ENCODE data around the gene CCSER2. TPM values are rescaled to one million over a fixed set of nuclear protein-coding genes. Genes with fewer than 3 reads are reported as not detected.
"Not testable (repeated sequence)": the region's sequence is repeated elsewhere in the genome, so short reads cannot be mapped to it uniquely, and the experiment has no call there.

Gene CCSER2
- polyA plus RNA-seq, 3 donors: 24.7 to 28.5 (median 24.8) TPM

GRCh38 chr10:84341983-84342382 lies 13.6 kb downstream of the CCSER2 start:
- DNase-seq: no peak

GRCh38 chr10:84342584-84342983 lies 14.2 kb downstream of the CCSER2 start:
- DNase-seq: no peak

- no peak for DNase-seq
Observed at GRCh38 chr10:84343831-84344230, 15.4 kb downstream of the CCSER2 start.

- no peak for DNase-seq
Observed at GRCh38 chr10:84344526-84344925, 16.1 kb downstream of the CCSER2 start.

- not testable (repeated sequence) for DNase-seq
Observed at GRCh38 chr10:84347575-84348002, 19.2 kb downstream of the CCSER2 start.

- DNase-seq: no peak
Observed at GRCh38 chr10:84348447-84348846, 20.1 kb downstream of the CCSER2 start.

- DNase-seq: no peak
Observed at GRCh38 chr10:84348860-84349259, 20.5 kb downstream of the CCSER2 start.

GRCh38 chr10:84352251-84352842 lies 24.0 kb downstream of the CCSER2 start:
- DNase-seq: peak; percentile 16

GRCh38 chr10:84353052-84353803 lies 24.8 kb downstream of the CCSER2 start:
- no peak for DNase-seq

GRCh38 chr10:84354623-84355022 lies 26.2 kb downstream of the CCSER2 start:
- no peak for DNase-seq

GRCh38 chr10:84355106-84355505 lies 26.7 kb downstream of the CCSER2 start:
- DNase-seq: no peak

- no peak for DNase-seq
Observed at GRCh38 chr10:84356928-84357327, 28.5 kb downstream of the CCSER2 start.

- DNase-seq: no peak
Observed at GRCh38 chr10:84358743-84359142, 30.4 kb downstream of the CCSER2 start.

GRCh38 chr10:84360637-84361365 lies 32.4 kb downstream of the CCSER2 start:
- no peak for DNase-seq

- no peak for DNase-seq
Observed at GRCh38 chr10:84365335-84365881, 37.0 kb downstream of the CCSER2 start.

- DNase-seq: no peak
Observed at GRCh38 chr10:84366041-84366440, 37.7 kb downstream of the CCSER2 start.

- no peak for DNase-seq
Observed at GRCh38 chr10:84367256-84367655, 38.9 kb downstream of the CCSER2 start.

GRCh38 chr10:84368828-84369227 lies 40.4 kb downstream of the CCSER2 start:
- no peak for DNase-seq

GRCh38 chr10:84370283-84370682 lies 41.9 kb downstream of the CCSER2 start:
- no peak for DNase-seq

GRCh38 chr10:84371944-84372343 lies 43.6 kb downstream of the CCSER2 start:
- no peak for DNase-seq

GRCh38 chr10:84373000-84373399 lies 44.6 kb downstream of the CCSER2 start:
- DNase-seq: no peak

GRCh38 chr10:84374455-84374854 lies 46.1 kb downstream of the CCSER2 start:
- DNase-seq: no peak

- DNase-seq: peak; percentile 45
Observed at GRCh38 chr10:84375011-84375410, 46.6 kb downstream of the CCSER2 start.

All from renal pelvis (tissue), 4 donors.